ENCODE results near the gene BARX2. TPM values are rescaled to one million over a fixed set of nuclear protein-coding genes. Genes with fewer than 3 reads are reported as not detected.

Gene BARX2
- total RNA-seq, 1 donor from 2014 or later, result 7.0 TPM

GRCh38 chr11:129374081-129374992 is 1.3 kb upstream of the BARX2 start:
- no peak for DNase-seq (ENCODE audit: low spot score)

- DNase-seq (ENCODE audit: low spot score), result peak; percentile 70
Measured at GRCh38 chr11:129374993-129375750, 476 bp upstream of the BARX2 start.

GRCh38 chr11:129376658-129377341 is 1.2 kb downstream of the BARX2 start:
- DNase-seq (ENCODE audit: low spot score), result no peak

- DNase-seq (ENCODE audit: low spot score), result no peak
Measured at GRCh38 chr11:129377739-129378138, 2.1 kb downstream of the BARX2 start.

DNA sequence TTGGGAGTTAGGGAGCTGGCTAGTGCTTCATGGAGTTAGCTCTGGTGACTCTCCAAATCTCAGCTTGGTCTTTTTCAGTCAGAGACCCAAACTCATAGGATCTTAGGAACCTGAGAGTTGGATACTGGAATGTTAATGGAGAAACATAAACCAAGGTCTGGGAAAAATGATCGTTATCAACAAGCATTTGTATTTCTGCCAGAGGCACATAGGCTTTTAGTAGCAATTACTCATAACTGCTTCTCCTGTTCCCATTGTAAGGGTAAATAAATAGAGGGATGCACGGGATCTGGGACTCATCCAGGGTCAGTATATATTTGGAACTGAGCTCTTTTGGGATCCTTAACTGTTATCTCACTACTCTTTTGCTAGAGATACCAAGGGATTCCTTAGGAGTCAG is 4.8 kb downstream of the BARX2 start:
- no peak for DNase-seq (ENCODE audit: low spot score)

- no peak for DNase-seq (ENCODE audit: low spot score)
Measured at GRCh38 chr11:129382583-129382982, 6.9 kb downstream of the BARX2 start.

- no peak for DNase-seq (ENCODE audit: low spot score)
Measured at GRCh38 chr11:129383060-129383459, 7.4 kb downstream of the BARX2 start.

DNA sequence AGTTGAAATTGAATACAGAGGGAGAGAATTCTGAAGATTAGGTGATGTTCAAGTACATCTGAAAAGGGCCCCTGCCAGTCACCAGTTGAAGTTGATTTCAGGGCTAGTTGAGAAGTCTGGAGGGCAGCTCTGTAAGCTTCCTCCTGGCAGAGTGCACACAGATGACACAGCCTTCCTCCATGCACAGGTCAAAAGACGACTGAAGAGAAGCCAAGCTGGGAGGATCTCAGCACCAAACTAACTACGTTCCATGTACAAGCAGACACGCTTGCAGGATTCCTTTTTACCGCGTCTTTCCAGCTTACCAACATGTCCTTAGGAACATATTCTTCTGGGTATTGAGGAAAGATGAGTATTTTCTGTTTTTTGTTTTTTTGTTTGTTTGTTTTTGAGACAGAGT is 7.9 kb downstream of the BARX2 start:
- DNase-seq (ENCODE audit: low spot score), result peak; percentile 28

DNA sequence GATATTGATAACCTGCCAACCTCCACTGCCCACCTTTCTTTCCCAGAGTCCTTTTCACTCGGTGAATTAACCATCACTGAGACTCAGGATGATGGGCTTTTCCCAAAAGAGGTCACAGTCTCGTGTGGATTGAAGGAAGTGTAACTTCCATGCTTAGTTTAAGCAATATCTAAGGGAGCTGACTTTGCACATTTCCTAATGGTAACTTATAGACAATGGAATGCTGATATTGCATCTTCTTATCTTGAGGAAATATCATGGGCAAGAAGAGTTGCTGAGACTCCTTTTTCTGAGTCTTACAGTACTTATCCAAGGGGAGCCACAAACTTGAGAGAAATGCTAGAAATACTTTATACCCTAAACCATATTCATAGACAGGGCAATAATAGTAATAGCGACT is 8.8 kb downstream of the BARX2 start:
- DNase-seq (ENCODE audit: low spot score), result no peak

DNA sequence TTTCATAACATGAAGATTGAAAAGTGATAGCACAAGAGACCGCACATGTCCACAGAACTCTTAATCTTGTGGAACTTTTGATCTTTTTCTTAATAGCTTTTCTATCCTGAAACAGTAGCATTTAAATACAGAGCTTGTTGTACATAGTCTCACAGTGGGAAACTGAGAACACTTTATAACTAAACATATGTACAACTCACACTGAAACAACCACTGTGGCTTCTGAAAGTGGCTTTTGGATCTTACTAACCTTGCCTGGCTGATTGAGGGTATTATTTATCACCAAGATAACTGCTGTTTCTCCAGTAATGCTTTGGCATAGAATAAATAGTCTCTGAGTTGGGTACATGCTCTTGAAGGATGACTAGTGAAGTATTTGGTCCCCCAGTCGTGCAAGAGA is 10.2 kb downstream of the BARX2 start:
- no peak for DNase-seq (ENCODE audit: low spot score)

DNA sequence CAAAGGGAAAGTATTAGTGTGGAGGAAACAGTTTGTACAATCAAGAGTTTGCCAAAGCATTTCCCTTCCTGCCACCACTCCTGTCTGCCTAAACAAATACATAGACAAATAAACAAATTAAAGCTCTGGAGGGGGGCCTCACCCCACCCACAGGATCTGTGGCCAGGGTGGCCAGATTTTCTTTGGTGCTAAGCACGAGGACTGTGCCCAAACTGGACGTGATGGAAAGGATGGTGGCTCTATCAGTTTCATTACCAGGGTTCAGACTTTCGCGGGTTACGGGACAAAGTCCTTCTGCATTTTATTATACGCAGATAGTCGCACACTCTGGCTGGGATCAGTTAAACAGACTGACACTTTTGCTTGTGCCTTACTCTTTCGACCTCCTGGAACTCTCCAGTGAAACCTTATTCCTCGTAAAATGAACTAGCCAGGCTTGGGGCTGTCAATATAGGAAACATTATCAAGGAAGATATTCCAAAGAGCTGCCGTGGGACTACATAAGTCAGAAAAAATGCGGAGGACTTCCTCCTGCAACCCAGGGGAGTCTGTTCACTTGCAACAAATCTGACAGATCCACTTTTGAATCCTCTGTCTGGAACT is 11.2 kb downstream of the BARX2 start:
- DNase-seq (ENCODE audit: low spot score), result peak; percentile 35

DNA sequence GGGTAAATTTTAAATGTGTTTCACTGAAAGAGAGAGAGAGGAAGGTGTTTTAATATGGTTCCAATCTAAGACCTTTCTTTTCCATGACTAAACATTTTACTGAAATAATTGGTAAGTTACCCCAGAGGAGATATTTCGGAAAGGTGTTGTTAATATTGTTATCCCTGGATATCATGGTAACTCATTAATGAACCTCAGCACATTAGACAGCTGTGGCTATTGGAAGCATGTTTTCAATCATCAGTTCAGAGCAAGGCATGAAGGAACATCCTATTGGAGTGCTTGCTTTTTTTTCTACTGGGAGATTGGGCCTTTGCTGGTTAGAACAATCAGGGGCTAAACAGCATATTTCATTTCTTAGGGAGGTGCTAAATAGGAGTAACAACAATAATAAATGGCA is 11.8 kb downstream of the BARX2 start:
- no peak for DNase-seq (ENCODE audit: low spot score)

DNA sequence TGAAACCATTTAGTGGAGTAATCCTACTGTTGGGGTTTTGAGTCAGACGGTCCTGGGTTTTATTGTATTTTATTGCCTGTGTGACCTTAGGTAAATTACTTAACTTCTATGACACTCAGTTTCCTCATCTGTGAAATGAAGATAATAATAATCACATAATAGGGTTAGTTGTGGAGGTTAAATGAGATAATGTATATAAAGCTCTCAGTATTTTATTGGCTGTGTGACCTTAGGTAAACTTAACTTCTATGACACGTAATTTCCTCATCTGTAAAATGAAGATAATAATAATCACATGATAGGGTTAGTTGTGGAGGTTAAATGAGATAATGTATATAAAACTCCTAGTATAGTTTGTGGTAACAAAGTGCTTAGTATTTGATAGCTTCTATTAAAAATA is 13.2 kb downstream of the BARX2 start:
- DNase-seq (ENCODE audit: low spot score), result no peak

- no peak for DNase-seq (ENCODE audit: low spot score)
Measured at GRCh38 chr11:129390303-129390821, 14.7 kb downstream of the BARX2 start.

- DNase-seq (ENCODE audit: low spot score), result no peak
Measured at GRCh38 chr11:129391360-129391759, 15.7 kb downstream of the BARX2 start.

- DNase-seq (ENCODE audit: low spot score), result no peak
Measured at GRCh38 chr11:129391821-129392220, 16.2 kb downstream of the BARX2 start.

DNA sequence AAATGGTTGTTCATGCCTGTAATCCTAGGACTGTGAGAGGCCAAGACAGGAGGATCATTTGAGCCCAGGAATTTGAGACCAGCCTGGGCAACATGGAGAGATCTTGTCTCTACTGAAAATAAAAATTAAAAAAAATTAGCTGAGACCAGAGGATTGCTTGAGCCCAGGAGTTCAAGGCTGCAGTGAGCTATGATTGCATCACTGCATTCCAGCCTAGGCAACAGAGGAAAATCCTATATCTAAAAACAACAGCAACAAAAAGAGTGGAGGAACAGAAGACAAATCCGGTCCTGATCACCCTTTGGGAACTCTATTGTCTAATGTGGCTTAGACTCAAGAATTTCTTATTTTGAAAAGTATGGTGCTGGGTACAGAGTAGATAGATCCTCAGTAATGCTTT is 17.3 kb downstream of the BARX2 start:
- DNase-seq (ENCODE audit: low spot score), result no peak

DNA sequence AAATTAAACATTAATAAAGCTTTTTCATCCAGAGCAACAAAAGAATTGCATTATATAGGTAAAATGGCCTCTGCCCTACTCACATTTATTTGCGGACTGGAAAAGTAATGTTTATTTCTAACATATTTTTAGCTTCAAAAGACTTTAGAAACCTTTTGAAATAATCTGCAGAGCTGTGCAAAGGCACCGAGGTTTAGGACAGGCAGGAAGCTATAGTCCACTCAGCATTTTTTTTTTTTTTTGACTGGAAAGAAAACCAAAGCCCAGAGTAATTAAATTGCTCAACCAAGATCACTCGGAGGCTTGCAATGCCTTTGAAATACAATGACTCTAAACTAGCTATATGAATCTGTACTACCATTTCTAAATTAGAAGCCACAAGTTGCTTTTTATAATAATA is 19.1 kb downstream of the BARX2 start:
- no peak for DNase-seq (ENCODE audit: low spot score)

DNA sequence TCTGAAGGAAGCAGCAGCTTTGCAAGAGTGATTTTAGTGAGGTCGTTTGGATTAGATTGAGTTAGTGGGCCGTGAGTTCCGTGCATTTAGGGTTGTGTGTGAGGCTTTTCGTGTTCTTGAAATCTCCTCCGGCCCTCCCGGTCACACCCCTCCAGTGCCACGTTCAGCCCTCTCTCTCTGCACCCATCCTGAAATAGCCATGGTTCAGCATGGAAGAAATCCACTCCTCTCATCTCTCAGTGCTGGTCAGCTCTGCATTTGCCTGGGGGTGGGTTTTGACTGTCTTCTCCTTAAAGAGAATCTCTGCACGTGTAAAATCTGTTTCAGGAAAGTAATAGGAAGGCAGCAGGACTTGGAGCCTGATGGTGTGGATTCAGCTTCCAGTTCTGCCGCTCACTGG is 19.8 kb downstream of the BARX2 start:
- DNase-seq (ENCODE audit: low spot score), result no peak

GRCh38 chr11:129395883-129396282 is 20.2 kb downstream of the BARX2 start:
- DNase-seq (ENCODE audit: low spot score), result no peak

- no peak for DNase-seq (ENCODE audit: low spot score)
Measured at GRCh38 chr11:129396454-129396853, 20.8 kb downstream of the BARX2 start.
